Esophagus (tissue), 2 donors: ENCODE results near the gene CLCN1. TPM values are rescaled to one million over a fixed set of nuclear protein-coding genes. Genes with fewer than 3 reads are reported as not detected.

Source experiments
- H3K27ac ChIP-seq, 2 donors: one replicate each; pipeline ENCODE4 v1.5.1; 2013; ENCODE audit warnings: low read depth in 2 of 2, mild to moderate bottlenecking in 2 of 2, inconsistent platforms in 1 of 2, low read length in 1 of 2, moderate library complexity in 1 of 2
- H3K27me3 ChIP-seq, 2 donors: one replicate each; pipeline ENCODE4 v1.6.1; 2013; ENCODE audit warnings: low read length in 2 of 2, control low read depth in 1 of 2, mild to moderate bottlenecking in 1 of 2; ENCODE audit not compliant: insufficient read depth in 2 of 2, control insufficient read depth in 1 of 2
- H3K36me3 ChIP-seq, 2 donors: one replicate each; pipeline ENCODE4 v1.6.1; 2013; ENCODE audit warnings: low read length in 1 of 2; ENCODE audit not compliant: control insufficient read depth in 2 of 2, insufficient read depth in 2 of 2
- H3K4me1 ChIP-seq, 2 donors: one replicate each; pipeline ENCODE4 v1.6.1; 2013; ENCODE audit warnings: low read length in 1 of 2; ENCODE audit not compliant: control insufficient read depth in 2 of 2, insufficient read depth in 2 of 2
- H3K4me3 ChIP-seq, 2 donors: one replicate each; pipeline ENCODE4 v1.5.1; 2013; ENCODE audit warnings: low read length in 2 of 2, mild to moderate bottlenecking in 2 of 2, low read depth in 1 of 2, moderate library complexity in 1 of 2
- H3K9me3 ChIP-seq, 2 donors: one replicate each; pipeline ENCODE4 v1.6.1; 2013; ENCODE audit warnings: mild to moderate bottlenecking in 2 of 2, low read depth in 1 of 2, low read length in 1 of 2, moderate library complexity in 1 of 2; ENCODE audit not compliant: control insufficient read depth in 2 of 2, insufficient read depth in 1 of 2
- WGBS, 2 donors: extraction: QIAGEN DNeasy Blood & Tissue Kit; methylation state at CpG; one replicate each; pipeline ENCODE4 v1.1.7; 2013; 5-methylcytosine and 5-hydroxymethylcytosine counted together
- polyA plus RNA-seq, 2 donors: library from polyadenylated mRNA; stranded (reverse); fragments of 200-250 nt; gene quantifications; one replicate each; pipeline ENCODE4 v1.2.3, GENCODE V29; 2013
- donor health status: healthy with polysubstance abuse.
- donor health status: Bipolar disorder and iron deficiency.

The CLCN1 gene
- polyA plus RNA-seq, 2 donors = 0.31 to 0.44 TPM

DNA sequence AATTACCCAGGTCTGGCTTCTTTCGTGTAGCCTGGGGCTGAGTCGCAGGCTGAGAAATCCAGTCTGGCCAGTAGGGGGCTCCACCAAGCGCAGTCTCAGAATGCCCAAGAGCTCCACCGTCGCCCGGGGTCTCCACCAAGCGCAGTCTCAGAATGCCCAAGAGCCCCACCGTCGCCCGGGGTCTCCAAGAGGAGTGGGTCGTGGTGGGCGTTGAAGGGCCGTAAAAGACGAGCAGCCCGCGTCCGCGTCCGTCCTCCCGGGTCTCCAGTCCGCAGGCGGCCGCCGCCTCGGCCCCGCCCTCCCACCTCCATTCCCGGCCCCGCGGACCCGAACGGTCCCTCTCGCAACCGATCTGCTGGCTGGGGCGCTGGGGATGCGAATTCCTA is 64.3 kb downstream of the CLCN1 start:
- no peaks in the 10 kb centered on the region for H3K9me3 ChIP-seq
- peaks cover 13 to 20% of the 10 kb centered on the region in 2 donors for H3K4me1 ChIP-seq
- peak overlapping the region; percentile 98 to 99 for H3K27ac ChIP-seq
- 0% methylated on average over 34 to 35 of the region's 35 CpGs for WGBS, 2 donors
- peak overlapping the region; percentile 79 to 89 for H3K4me3 ChIP-seq
- no peaks in the 10 kb centered on the region for H3K27me3 ChIP-seq
- peaks cover 0 to 3% of the 10 kb centered on the region in 2 donors for H3K36me3 ChIP-seq

DNA sequence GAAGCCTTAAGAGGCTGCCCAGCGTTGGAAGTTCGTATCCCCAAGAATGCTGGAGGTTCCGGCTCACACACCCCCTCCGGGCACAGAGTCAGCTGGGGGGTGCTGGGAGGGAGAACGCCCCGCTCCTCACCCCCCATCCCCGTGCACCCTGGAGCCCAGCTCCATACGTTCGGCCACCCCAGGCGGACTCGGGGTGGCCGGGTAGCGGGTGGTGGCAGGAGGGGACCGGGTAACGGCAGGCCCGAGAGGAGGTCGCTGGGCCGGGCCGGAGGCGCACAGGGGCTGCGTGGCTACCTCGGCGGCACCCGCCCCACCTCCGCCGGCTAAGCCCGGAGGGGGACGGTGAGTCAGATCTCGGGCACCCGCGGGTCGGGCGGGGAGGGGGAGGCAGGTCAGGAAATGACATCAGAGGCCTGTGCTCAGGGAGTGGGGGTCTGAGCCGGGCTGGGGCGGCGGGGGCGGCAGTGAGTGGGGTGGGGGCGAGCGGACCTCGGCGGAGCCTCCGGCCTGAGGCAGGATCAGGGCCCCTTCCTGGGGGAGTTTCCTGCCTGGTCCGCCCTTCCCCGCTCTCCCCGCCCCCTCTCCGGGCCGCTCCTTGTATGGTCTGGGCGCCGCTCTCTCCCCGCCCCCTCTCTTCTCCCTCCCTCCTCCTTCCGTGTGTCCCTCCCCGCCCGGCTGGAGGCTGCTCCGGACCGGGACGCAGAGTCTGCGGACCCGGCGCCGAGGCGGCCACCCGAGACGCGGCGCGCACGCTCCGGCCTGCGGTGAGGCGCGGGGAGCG is 64.9 kb downstream of the CLCN1 start, which contains the start of gene ZYX:
TSS of gene ZYX (plus strand) at position 700 of the 781 bp plus-strand sequence. CDS start 227 bp downstream, outside the sequence.
- Histone ChIP-seq H3K36me3 (peaks cover 0 to 3% of the 10 kb centered on the region in 2 donors), H3K27me3 (no peaks in the 10 kb centered on the region), H3K9me3 (no peaks in the 10 kb centered on the region), H3K4me1 (peaks cover 13 to 22% of the 10 kb centered on the region in 2 donors), H3K4me3 (peak within 1 kb of the TSS; percentile 79 to 89), H3K27ac (peak within 1 kb of the TSS; percentile 98 to 99)
- 0% methylated on average over 49 to 72 of the region's 72 CpGs for WGBS, 2 donors

DNA sequence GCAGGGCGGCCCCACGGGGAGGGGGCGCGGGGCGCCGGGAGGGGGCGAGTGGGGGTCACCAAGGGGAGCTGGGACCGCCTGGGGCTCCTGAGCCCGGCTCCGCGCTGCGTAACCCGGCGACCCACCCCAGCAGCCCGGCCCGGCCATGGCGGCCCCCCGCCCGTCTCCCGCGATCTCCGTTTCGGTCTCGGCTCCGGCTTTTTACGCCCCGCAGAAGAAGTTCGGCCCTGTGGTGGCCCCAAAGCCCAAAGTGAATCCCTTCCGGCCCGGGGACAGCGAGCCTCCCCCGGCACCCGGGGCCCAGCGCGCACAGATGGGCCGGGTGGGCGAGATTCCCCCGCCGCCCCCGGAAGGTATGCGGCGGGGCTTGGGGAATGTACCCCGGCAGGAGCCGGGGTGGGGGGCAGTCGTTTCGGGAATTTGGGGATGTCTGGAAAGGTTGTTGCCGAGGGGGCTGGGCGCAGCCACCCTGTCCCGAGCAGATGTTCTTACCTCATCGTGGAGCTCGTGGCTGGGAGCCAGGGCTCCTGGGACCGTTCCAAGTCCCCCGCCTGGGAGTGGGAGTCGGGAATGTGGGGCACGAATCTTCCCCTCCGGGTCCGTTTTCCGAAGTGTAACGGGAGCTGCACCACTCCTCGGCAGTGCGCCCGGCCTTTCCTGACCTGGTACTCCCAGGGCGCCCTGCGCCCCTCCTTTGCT is 65.7 kb downstream of the CLCN1 start:
- Histone ChIP-seq H3K36me3 (peaks cover 0 to 3% of the 10 kb centered on the region in 2 donors), H3K9me3 (no peaks in the 10 kb centered on the region), H3K27ac (peak overlapping the region; percentile 98 to 99), H3K4me1 (peaks cover 17 to 29% of the 10 kb centered on the region in 2 donors), H3K27me3 (no peaks in the 10 kb centered on the region), H3K4me3 (peak overlapping the region; percentile 79 to 89)
- 1 to 2% methylated on average over 45 to 64 of the region's 64 CpGs for WGBS, 2 donors

DNA sequence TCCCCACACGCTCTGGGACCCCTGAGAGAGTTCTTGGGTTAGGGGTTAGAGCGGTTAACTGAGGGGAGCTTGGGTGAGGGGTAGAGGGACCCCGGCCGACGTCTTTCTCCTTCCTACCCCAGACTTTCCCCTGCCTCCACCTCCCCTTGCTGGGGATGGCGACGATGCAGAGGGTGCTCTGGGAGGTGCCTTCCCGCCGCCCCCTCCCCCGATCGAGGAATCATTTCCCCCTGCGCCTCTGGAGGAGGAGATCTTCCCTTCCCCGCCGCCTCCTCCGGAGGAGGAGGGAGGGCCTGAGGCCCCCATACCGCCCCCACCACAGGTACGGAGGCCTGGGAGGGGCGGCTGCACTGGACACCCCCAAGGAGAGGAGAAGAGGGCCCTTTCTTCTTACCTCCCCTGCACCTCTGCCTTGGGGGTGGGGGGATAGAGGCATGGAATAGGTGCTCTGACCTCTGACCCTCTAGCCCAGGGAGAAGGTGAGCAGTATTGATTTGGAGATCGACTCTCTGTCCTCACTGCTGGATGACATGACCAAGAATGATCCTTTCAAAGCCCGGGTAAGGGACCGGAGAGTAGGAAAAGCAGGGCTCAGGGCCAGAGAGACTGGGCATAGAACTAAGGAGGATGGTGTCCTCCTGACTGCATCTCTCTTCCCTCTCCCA is 66.3 kb downstream of the CLCN1 start:
- peak overlapping the region; percentile 79 to 89 for H3K4me3 ChIP-seq
- H3K27me3 ChIP-seq = no peaks in the 10 kb centered on the region
- 26 to 45% methylated on average over 17 to 21 of the region's 21 CpGs for WGBS, 2 donors
- no peaks in the 10 kb centered on the region for H3K9me3 ChIP-seq
- peak overlapping the region; percentile 98 to 99 for H3K27ac ChIP-seq
- H3K36me3 ChIP-seq = peaks cover 0 to 3% of the 10 kb centered on the region in 2 donors
- peaks cover 17 to 29% of the 10 kb centered on the region in 2 donors for H3K4me1 ChIP-seq

DNA sequence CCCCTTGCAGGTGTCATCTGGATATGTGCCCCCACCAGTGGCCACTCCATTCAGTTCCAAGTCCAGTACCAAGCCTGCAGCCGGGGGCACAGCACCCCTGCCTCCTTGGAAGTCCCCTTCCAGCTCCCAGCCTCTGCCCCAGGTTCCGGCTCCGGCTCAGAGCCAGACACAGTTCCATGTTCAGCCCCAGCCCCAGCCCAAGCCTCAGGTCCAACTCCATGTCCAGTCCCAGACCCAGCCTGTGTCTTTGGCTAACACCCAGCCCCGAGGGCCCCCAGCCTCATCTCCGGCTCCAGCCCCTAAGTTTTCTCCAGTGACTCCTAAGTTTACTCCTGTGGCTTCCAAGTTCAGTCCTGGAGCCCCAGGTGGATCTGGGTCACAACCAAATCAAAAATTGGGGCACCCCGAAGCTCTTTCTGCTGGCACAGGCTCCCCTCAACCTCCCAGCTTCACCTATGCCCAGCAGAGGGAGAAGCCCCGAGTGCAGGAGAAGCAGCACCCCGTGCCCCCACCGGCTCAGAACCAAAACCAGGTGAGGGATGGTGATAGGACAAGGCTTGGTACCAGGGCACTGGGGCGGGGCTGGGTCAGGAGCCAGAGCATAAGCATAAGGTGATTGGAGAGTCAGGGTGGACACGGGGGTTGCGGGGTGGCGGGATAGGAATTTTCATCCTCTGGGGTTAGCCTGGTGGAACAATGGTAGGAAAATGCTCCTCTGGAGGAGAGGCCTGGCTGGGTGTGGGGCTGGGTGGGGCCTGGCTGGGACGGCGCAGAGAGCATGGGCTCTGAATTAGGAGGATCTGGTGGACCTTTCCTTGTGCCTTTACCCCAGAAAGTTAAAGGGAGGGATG is 67.1 kb downstream of the CLCN1 start:
- WGBS, 2 donors = 76 to 77% methylated on average over 15 of the region's 15 CpGs
- Histone ChIP-seq H3K9me3 (no peaks in the 10 kb centered on the region), H3K27ac (peak overlapping the region; percentile 98 to 99), H3K36me3 (peaks cover 0 to 8% of the 10 kb centered on the region in 2 donors), H3K4me1 (peaks cover 17 to 34% of the 10 kb centered on the region in 2 donors), H3K27me3 (no peaks in the 10 kb centered on the region), H3K4me3 (peak overlapping the region; percentile 79 to 89)

DNA sequence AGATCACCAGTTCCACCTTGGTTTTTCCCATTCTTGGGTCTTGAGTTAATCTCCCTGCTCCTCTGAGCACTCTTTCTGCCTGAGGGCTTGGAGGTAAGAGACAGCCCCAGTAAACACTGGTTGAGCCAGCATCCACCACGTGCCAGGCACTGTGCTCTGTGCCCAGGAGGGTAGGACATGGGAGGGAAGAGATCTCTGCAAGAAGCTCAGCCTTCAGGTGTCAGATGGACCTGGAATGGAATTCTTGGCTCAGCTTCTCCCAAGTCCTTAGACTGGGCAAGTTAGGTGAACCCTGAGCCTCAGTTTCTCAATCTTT is 67.7 kb downstream of the CLCN1 start:
- peaks cover 17 to 34% of the 10 kb centered on the region in 2 donors for H3K4me1 ChIP-seq
- peak overlapping the region; percentile 52 to 98 for H3K27ac ChIP-seq
- WGBS, 2 donors = 37 to 53% methylated on average over 1 of the region's 1 CpG
- peak overlapping the region in 1 of 2 donors; percentile 79 for H3K4me3 ChIP-seq
- H3K36me3 ChIP-seq = peaks cover 0 to 12% of the 10 kb centered on the region in 2 donors
- no peaks in the 10 kb centered on the region for H3K27me3 ChIP-seq
- no peaks in the 10 kb centered on the region for H3K9me3 ChIP-seq

DNA sequence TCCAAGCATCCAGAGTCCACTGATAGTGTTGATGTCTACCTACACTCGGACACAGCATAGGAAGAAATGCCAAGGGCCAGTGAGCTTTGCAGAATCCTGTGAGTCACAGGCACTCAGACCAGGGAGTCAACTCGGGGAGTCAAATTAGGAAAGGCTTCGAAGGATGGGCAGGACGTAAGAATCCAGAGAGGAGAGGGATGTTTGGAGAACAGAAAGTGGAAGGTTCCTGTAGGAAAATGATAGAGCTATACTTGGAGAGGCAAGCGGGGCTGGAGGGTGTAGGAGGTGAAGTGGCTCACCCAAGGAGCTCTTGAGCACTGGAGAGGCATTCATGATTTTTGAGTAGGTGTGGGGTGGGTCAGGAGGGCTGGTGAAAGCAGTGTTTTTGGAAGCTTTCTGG is 68.2 kb downstream of the CLCN1 start:
- H3K4me3 ChIP-seq = peak overlapping the region in 1 of 2 donors; percentile 79
- H3K27ac ChIP-seq = peak overlapping the region; percentile 35 to 75
- WGBS, 2 donors = 60 to 62% methylated on average over 5 of the region's 5 CpGs
- H3K36me3 ChIP-seq = peaks cover 0 to 18% of the 10 kb centered on the region in 2 donors
- H3K4me1 ChIP-seq = peaks cover 17 to 34% of the 10 kb centered on the region in 2 donors
- H3K9me3 ChIP-seq = no peaks in the 10 kb centered on the region
- no peaks in the 10 kb centered on the region for H3K27me3 ChIP-seq

DNA sequence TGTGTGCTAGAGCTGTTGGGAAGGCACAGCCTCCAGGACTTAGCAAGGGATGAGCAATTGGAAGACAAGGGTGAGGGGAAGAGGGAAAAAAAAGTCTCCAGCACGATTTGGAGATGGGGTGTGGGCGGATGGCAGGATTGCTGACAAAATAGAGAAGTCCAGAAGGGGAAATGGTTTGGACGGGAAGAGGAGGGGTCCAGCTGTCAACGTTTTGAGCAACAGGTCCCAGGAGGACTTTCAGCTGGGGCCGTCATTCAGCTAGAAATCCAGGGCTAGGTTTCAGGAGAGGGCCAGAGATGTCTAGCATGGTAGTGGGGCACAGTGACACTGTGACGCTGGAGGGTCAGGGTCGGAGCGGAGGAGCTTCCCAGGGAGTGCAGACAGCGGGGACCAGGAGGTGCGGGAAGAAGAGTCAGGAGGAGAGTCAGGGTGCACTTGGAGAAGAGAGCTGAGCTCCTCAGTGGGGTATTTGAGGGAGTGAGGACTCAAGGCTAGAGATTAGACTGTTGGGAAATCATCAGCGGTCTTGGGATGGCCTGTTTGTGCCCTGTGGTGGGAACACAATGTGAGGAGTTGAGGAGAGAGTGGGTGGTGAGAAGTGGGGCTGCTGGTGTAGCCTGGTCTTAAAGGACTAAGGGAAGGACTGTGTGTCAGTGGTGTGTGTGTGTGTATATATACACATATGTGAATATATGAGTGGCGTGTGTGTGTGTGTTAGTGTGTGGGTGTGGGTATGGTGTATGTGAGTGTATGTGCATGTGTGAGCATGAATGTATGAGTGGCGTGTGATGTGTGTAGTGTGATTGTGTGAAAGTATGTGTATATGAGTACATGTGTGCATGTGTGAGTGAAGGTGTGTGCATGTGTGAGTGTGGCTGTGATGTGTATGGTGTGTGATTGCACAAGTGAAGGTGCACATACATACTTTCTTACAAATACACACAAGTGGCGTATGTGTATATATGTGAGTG is 69.0 kb downstream of the CLCN1 start:
- Histone ChIP-seq H3K4me1 (peaks cover 17 to 34% of the 10 kb centered on the region in 2 donors), H3K36me3 (peaks cover 0 to 25% of the 10 kb centered on the region in 2 donors), H3K27ac (peak overlapping the region; percentile 71 to 75), H3K4me3 (peak overlapping the region in 1 of 2 donors; percentile 5), H3K9me3 (no peaks in the 10 kb centered on the region), H3K27me3 (no peaks in the 10 kb centered on the region)
- 68 to 69% methylated on average over 14 of the region's 14 CpGs for WGBS, 2 donors
